Fibroblast of lung (primary cell): Measurements from ENCODE around the gene XXYLT1.

ENCODE experiments used
- CTCF ChIP-seq, 2 donors: IDR thresholded peaks in 1 of 2; conservative IDR thresholded peaks in 1 of 2; 1 replicate in 1 of 2; 2 replicates in 1 of 2; pipeline ENCODE4 v1.5.1; 2011 to 2012; ENCODE audit warnings: low read length in 2 of 2, control low read depth in 1 of 2, inconsistent platforms in 1 of 2, low read depth in 1 of 2, mild to moderate bottlenecking in 1 of 2
- EZH2 ChIP-seq: IDR thresholded peaks from 2 replicates; pipeline ENCODE4 v1.5.1; 2012; ENCODE audit warnings: low read length, control low read depth, mild to moderate bottlenecking; ENCODE audit errors: missing control alignments

DNA sequence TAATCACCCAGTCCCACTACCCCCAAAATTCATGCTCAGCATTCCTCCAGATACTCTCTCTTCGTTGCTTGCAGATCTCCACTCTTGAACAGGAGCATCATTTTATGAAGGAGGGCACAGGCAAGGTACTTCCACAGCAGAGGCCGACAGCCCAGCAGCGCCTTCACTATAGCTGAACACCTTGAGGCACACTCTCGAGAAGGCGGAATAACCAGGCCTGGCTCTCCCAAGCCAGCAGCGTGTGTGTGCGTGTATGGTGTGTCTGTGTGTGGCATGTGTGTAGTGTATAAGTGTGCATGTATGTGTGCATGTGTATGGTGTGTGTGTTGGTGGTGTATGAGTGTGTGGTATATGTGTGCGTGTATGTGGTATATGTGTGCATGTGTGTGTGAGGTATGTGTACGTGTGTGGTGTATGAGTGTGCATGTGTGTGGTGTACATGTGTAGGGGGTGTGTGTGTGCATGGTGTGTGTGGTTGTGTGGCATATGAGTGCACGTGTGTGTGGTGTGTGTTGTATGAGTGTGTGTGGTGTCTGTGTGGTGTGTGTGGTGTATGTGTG, 161.8 kb downstream of the XXYLT1 start:
- TF ChIP-seq CTCF (conservative IDR thresholded peaks at IDR 0.05 in 1 of 2, IDR thresholded peaks at IDR 0.05 in 1 of 2; ENCODE audit: low read depth in 1 of 2, low read length in 2 of 2) (no peak), EZH2 (no peak)
